Placental epithelial cell (primary cell): ENCODE results near the gene SMARCE1. TPM values are rescaled to one million over a fixed set of nuclear protein-coding genes. Genes with fewer than 3 reads are reported as not detected.

Source experiments
- total RNA-seq: library from RNA; depleted of rRNA; stranded (reverse); fragments of >200 nt; gene quantifications from 2 replicates; pipeline ENCODE4 v1.2.3, GENCODE V29; 2012

The SMARCE1 gene
- 94.0 and 121 TPM in 2 replicates for total RNA-seq

DNA sequence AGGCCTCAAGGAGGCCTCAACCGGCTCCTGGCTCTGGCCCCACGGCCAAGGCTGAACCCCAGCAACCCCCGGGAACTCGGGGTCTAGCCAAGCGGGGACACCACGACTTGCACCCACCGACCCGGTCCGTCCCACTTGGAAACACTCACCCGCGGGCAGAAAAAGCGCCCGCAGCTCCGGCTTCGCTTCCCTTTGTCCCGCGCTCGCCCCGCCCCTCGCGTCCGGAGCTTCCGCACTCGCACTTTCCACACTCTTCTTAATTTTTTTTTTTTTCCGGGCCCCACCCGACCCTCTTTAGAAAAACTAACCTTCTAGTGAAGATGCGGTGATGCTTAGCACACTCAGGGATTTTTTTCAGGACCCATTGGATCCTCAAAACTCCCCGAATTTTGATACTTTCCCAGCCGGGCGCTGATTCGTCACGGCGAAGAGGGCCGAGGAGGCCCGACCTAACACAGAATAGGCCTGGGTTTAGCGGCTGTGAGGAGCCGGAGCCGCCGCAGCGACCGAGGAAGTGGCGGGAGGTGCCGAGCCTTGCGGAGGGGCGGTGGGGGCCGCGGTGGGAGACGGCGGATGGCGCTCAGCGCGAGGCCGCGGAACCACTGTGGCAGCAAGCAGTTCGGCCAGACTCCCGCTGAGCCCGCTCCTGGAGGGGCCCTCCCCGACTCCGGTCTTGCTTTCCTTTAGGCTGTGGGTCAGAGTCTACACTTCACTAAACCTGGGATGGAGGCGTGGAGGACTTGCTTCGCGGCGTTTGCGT is at the start of gene SMARCE1:
Gene SMARCE1, minus strand, starts transcription at position 195 of the 760 bp plus-strand sequence. CDS start 2,016 bp downstream, outside the sequence.

DNA sequence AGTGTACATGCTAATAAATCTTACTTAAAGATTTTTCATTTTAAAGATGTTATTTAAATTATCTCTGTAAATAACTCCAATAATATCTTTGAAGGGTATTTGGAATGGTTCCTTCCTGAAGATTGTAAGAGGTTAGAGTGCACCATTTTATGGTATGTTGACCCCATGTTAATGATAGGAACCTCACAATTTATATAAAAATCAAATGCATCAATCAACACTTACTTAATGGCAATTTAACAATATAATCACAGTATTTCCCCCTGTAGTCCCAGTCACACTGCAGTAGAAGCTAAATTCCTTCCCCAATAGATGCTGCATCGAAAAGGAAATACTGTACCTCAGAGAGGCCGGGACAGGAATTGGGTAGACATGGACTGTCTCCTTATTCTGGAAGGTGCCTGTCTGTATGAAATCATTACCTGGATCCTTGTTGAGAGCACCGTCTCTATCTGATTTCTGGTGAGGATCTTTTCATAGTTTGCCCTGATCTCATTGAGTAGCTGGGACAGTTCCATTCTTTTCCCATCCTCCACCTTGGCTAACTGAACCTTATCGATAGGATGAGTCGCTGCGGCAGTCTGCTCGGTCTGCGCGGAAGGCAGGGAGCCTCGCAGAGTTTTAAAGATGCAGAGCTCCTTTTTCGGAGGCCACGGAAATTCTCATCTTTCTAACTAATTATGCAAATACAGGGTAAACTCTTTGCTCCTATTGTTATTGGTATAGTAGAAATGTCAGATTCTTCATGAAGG is 17.1 kb upstream of the SMARCE1 start, which contains the start of gene KRT222:
Gene KRT222, minus strand, starts transcription at position 596 of the 752 bp plus-strand sequence. Its CDS starts 78 bp downstream, at position 518.

Other genes with a start within 250 kb of the SMARCE1 start
- 16.9 and 28.3 TPM in 2 replicates for gene TOP2A, start 229.9 kb downstream of the SMARCE1 start, total RNA-seq
- 40.2 and 49.1 TPM in 2 replicates for gene IGFBP4, start 204.4 kb downstream of the SMARCE1 start, total RNA-seq
- gene TNS4, start 146.2 kb downstream of the SMARCE1 start, total RNA-seq = 65.2 and 130 TPM in 2 replicates
- not detected in 2 replicates for gene CCR7, start 82.3 kb downstream of the SMARCE1 start, total RNA-seq
- 1.6 TPM in 2 replicates for gene KRT222, start 17.4 kb upstream of the SMARCE1 start, total RNA-seq
- 573 and 600 TPM in 2 replicates for gene KRT24, start 55.9 kb upstream of the SMARCE1 start, total RNA-seq
- gene KRT25, start 107.5 kb upstream of the SMARCE1 start, total RNA-seq = not detected in 2 replicates
- under 0.01 TPM in 1 of 2 replicates, not detected in the other for gene KRT26, start 124.4 kb upstream of the SMARCE1 start, total RNA-seq
- 0.79 TPM in 1 of 2 replicates, not detected in the other for gene KRT27, start 134.7 kb upstream of the SMARCE1 start, total RNA-seq
- not detected in 2 replicates for gene KRT28, start 152.1 kb upstream of the SMARCE1 start, total RNA-seq
- 5.1 and 9.8 TPM in 2 replicates for gene KRT10, start 174.8 kb upstream of the SMARCE1 start, total RNA-seq
- gene KRT12, start 219.4 kb upstream of the SMARCE1 start, total RNA-seq = not detected in 2 replicates
- gene KRT20, start 237.4 kb upstream of the SMARCE1 start, total RNA-seq = not detected in 2 replicates